ENCODE measurements around the gene TBCK.

GRCh38 chr4:106017975-106018374, 298.0 kb downstream of the TBCK start:
- TF ChIP-seq EZH2 (IDR thresholded peaks at IDR 0.05) (no peak), POLR2AphosphoS5 (IDR thresholded peaks at IDR 0.05; ENCODE audit: borderline replicate concordance, low read depth, low read length) (no peak)

Data from SK-N-MC (cell line).